Mesodermal cell (in vitro differentiated cells): ENCODE results near the gene FOXN3.

ENCODE experiments used
- H3K27ac ChIP-seq: 2 replicates; pipeline ENCODE4 v1.7.0; 2013; ENCODE audit warnings: mild to moderate bottlenecking, low read depth, low read length, moderate library complexity; ENCODE audit not compliant: severe bottlenecking
- H3K36me3 ChIP-seq: 2 replicates; pipeline ENCODE4 v1.7.1; 2013; ENCODE audit warnings: mild to moderate bottlenecking, low read length, moderate library complexity; ENCODE audit not compliant: control insufficient read depth, insufficient read depth
- H3K4me1 ChIP-seq: one replicate; pipeline ENCODE4 v1.7.1; 2013; ENCODE audit warnings: mild to moderate bottlenecking, low read length; ENCODE audit not compliant: insufficient read depth, control insufficient read depth, poor library complexity, severe bottlenecking
- H3K4me3 ChIP-seq: 2 replicates; pipeline ENCODE4 v1.7.0; 2013; ENCODE audit warnings: low read length, control low read depth, mild to moderate bottlenecking; ENCODE audit not compliant: insufficient read depth, poor library complexity, severe bottlenecking; ENCODE audit errors: extremely low read depth
- H3K9me3 ChIP-seq: 2 replicates; pipeline ENCODE4 v1.7.1; 2013; ENCODE audit warnings: mild to moderate bottlenecking, low read length, moderate library complexity; ENCODE audit not compliant: control insufficient read depth
- WGBS, 2 experiments: methylation state at CpG; one replicate each; pipeline ENCODE4 v1.1.5; 2013; ENCODE audit warnings: missing lambda C conversion rate in 2 of 2; ENCODE audit not compliant: insufficient coverage in 2 of 2; 5-methylcytosine and 5-hydroxymethylcytosine counted together

FOXN3 gene

GRCh38 chr14:89382901-89383845 is 33.9 kb downstream of the FOXN3 start:
- Histone ChIP-seq H3K4me1 (no peaks in the 10 kb centered on the region), H3K4me3 (no peak overlapping the region), H3K27ac (no peak overlapping the region), H3K9me3 (peaks cover 7% of the 10 kb centered on the region), H3K36me3 (peaks cover 7% of the 10 kb centered on the region)
- 89 to 97% methylated on average over 11 of the region's 14 CpGs for WGBS, 2 experiments

GRCh38 chr14:89382487-89382886 is 34.5 kb downstream of the FOXN3 start:
- H3K9me3 ChIP-seq: peaks cover 7% of the 10 kb centered on the region
- H3K27ac ChIP-seq: no peak overlapping the region
- no peak overlapping the region for H3K4me3 ChIP-seq
- 97 to 100% methylated on average over 4 to 5 of the region's 5 CpGs for WGBS, 2 experiments
- H3K4me1 ChIP-seq: no peaks in the 10 kb centered on the region
- H3K36me3 ChIP-seq: peaks cover 7% of the 10 kb centered on the region

DNA sequence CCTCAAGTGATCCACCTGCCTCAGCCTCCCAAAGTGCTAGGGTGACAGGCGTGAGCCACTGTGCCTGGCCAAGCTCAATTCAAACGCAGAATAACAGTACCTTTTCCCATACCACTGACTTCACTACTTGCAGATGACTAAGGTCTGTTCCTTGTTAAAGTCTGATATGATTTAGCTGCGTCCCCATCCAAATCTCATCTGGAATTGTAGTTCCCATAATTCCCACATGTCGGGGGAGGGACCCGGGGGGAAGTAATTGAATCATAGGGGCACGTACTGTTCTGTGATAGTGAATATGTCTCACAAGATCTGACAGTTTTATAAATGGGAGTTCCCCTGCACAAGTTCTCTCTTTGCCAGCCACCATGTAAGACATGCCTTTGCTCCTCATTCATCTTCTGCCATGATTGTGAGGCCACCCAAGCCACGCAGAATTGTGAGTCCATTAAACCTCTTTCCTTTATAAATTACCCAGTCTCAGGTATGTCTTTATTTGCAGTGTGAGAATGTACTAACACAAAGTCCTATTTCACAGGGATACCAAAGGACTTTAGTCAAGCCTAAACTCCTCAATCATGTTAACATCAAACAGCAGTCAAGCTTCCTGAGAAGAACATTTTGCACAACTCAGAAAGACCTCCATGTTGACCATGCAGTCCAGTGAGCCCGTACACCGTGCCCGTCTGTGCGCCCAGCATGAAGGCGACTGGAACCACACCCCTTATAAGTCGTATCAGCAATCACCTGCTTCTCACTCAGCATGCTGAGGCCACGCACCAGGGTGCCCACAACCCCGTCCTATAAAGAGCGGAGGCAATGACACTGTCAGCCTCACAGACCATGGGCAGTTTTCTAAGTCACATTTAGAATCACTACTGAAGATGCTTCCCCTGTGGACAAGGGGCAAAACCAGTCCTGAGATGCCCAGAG is 36.9 kb downstream of the FOXN3 start:
- Histone ChIP-seq H3K27ac (no peak overlapping the region), H3K4me1 (no peaks in the 10 kb centered on the region), H3K9me3 (peaks cover 7% of the 10 kb centered on the region), H3K36me3 (peaks cover 7% of the 10 kb centered on the region), H3K4me3 (no peak overlapping the region)
- 91 to 96% methylated on average over 9 to 12 of the region's 16 CpGs for WGBS, 2 experiments

DNA sequence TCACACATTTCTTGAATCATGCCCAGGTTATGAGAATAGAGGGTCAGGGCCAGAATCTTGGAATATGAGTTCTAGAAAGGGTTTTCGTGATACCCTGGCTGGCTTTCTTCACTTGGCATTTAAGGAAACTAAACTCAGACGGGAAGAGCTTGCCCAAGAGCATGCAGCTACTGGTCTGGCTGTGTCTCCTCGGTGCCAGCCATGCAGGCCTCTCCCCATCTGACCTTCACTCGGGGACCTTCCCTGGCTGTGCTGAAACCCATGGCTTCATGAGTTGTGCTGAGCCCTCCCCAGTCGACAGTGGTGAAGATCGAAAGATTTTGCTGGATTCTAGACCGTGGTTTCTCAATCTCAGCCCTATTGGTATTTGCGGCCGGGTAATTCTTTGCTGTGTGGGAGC is 38.0 kb downstream of the FOXN3 start:
- Histone ChIP-seq H3K4me3 (no peak overlapping the region), H3K36me3 (peaks cover 7% of the 10 kb centered on the region), H3K27ac (no peak overlapping the region), H3K9me3 (peaks cover 7% of the 10 kb centered on the region), H3K4me1 (no peaks in the 10 kb centered on the region)
- WGBS, 2 experiments: 94 to 95% methylated on average over 8 of the region's 9 CpGs

DNA sequence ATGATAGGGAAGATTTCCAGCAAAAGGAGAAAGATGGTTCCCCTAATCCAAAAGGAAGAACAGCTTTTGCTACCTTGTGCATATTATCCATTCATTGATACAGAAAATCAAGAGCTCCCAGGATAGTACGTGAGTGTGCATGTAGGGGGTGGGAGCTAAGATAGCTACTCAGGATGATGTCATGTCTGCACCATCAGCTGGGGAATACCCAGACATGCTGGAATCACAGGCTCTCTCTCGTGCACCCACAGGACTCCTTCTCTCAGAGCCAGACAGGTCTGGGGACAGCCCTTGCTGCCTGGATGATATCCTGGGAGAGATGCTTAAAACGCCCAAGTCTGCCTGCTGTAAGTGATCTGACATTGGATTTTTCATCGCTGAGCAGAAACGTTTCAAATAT is 38.9 kb downstream of the FOXN3 start:
- no peaks in the 10 kb centered on the region for H3K4me1 ChIP-seq
- 79 to 80% methylated on average over 1 to 2 of the region's 5 CpGs for WGBS, 2 experiments
- H3K36me3 ChIP-seq: peaks cover 7% of the 10 kb centered on the region
- peaks cover 7% of the 10 kb centered on the region for H3K9me3 ChIP-seq
- no peak overlapping the region for H3K27ac ChIP-seq
- no peak overlapping the region for H3K4me3 ChIP-seq

DNA sequence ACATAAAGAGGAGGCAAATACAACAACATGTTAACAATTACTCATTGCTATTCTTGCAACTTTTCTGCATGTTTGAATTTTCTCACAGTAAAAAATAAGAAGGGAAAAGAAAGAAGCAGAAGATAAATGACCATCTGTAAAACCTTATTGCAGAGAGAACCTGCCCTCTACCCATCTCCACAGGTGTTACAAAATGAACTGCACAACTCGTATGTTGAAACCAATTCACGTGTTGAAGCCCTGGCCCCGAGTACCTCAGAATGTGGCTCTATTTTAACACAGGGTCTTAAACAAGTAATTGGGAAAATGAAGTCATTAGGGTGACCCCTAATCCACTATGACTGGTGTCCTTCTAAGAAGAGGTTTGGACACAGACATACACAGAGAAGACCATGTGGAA is 39.5 kb downstream of the FOXN3 start:
- peaks cover 7% of the 10 kb centered on the region for H3K36me3 ChIP-seq
- H3K4me3 ChIP-seq: no peak overlapping the region
- 100% methylated on average over 1 of the region's 3 CpGs for WGBS, 2 experiments
- H3K4me1 ChIP-seq: no peaks in the 10 kb centered on the region
- H3K27ac ChIP-seq: no peak overlapping the region
- H3K9me3 ChIP-seq: peaks cover 7% of the 10 kb centered on the region

DNA sequence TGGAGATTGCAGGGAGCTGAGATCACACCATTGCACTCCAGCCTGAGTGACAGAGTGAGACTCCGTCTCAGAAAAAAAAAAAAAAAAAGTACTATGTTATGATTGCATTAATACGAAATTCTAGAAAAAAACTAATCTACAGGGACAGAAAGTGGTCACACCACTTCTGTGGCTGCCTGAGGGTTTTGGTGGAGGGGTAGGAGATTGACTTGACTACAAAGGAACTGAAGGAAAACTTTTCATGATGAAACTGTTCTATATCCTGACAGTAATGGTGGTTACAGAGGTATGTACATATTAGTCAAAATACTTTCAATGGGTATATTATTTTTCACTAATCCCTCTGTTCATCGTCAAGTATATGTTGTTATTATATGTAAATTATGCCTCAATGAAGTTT is 42.1 kb downstream of the FOXN3 start:
- Histone ChIP-seq H3K27ac (no peak overlapping the region), H3K4me1 (no peaks in the 10 kb centered on the region), H3K9me3 (peaks cover 6% of the 10 kb centered on the region), H3K36me3 (peaks cover 15% of the 10 kb centered on the region), H3K4me3 (no peak overlapping the region)
- no CpG with 5 or more reads among the region's 3 CpGs for WGBS, 2 experiments

DNA sequence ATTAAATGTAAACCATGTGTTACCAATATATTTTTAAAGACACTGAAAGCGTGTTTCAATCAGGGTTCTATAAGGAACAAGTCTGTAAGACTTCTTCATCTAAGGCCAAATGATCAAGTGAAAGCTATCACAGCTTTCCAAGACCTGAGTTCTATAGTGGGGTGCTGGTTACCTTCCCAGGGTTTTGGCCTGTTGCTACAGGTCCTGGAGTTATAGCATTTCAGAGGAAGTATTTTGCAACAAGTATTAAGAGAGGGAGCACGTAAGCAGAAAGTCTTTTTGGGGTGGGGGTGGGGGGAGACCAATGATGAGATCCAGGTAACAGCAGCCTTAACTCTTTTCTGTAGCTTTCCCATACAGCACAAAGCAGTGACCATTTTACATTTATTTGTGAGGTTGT is 43.8 kb downstream of the FOXN3 start:
- no peaks in the 10 kb centered on the region for H3K4me1 ChIP-seq
- WGBS, 2 experiments: 100% methylated on average over 1 of the region's 2 CpGs; no CpG with 5 or more reads in 1 of the 2 experiments
- peaks cover 12% of the 10 kb centered on the region for H3K36me3 ChIP-seq
- H3K27ac ChIP-seq: no peak overlapping the region
- no peak overlapping the region for H3K4me3 ChIP-seq
- peaks cover 3% of the 10 kb centered on the region for H3K9me3 ChIP-seq

DNA sequence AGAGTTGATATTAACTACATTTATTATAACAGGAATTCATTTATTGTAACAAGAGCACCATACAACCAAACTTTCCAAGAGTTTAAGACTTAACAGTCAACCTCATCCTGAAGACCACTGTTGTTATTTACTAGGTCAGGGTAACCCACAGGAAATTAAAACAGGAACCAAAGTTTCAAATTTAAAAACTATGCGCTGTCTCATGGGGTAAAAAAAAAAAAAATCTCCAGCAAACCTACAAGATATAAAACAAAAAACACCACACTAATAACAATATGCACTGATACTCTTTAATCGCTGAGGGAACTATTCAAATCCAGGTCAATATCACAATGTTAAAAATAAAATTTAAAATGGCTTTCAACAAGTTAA is 44.5 kb downstream of the FOXN3 start:
- Histone ChIP-seq H3K9me3 (peaks cover 3% of the 10 kb centered on the region), H3K4me1 (no peaks in the 10 kb centered on the region), H3K36me3 (peaks cover 12% of the 10 kb centered on the region), H3K27ac (no peak overlapping the region), H3K4me3 (no peak overlapping the region)
- WGBS, 2 experiments: 88% methylated on average over 1 of the region's 2 CpGs; no CpG with 5 or more reads in 1 of the 2 experiments

- WGBS, 2 experiments: 80 to 88% methylated on average over 6 to 8 of the region's 10 CpGs
- Histone ChIP-seq H3K27ac (no peak overlapping the region), H3K4me1 (no peaks in the 10 kb centered on the region), H3K9me3 (peaks cover 3% of the 10 kb centered on the region), H3K4me3 (no peak overlapping the region), H3K36me3 (peaks cover 12% of the 10 kb centered on the region)
Observed at GRCh38 chr14:89371585-89372511, 45.2 kb downstream of the FOXN3 start.
